NT2/D1 (cell line): ENCODE measurements around the gene NKD1.

Experiments used
- SUZ12 ChIP-seq: IDR thresholded peaks from 2 replicates; pipeline ENCODE4 v1.6.1; 2011; ENCODE audit not compliant: insufficient read length, insufficient read depth; ENCODE audit errors: extremely low read depth
- YY1 ChIP-seq: IDR thresholded peaks from 2 replicates; pipeline ENCODE4 v1.6.1; 2011; ENCODE audit not compliant: insufficient read length, insufficient read depth

DNA sequence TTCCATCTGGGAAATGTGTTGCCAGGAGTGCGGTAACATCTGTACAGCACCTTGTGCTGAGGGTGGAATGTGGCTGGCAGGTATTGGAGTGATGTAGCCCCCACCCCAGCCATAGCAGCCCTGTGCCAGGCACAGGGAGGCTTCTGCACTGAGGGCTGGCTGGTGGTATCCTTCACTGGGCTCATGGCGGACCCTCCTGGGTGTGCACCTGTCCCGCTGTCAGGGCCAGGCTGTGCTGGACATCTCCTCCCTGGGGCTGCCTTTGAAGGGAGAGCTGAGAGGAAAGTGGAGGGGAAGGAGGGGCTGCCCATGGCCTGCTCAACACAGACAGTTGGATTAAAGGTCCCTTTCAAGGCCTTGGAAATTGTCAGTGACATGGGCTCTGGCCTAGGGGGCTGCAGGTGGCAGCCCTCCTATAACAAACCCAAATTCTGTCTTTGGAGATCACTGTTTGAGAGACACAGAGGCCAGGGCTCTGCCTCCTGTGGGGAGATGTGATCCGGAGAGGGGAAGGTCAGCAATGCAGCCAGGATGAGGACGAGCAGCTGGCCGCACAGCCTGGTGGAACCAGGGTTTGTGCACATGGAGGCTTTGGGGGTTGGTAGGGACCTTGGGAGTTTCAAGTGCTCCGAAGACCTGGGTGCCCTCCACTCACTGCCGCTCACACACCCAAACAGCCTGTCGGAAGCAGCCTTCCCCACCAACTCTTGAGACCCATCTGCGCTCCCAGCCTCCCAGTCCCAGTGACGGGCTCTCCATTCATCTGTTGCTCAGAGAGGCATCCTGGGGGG, 22.8 kb downstream of the NKD1 start:
- no peak for TF ChIP-seq SUZ12
- TF ChIP-seq YY1: no peak
